K562 (cell line): ENCODE measurements around the gene ABCA13. TPM values are rescaled to one million over a fixed set of nuclear protein-coding genes. Genes with fewer than 3 reads are reported as not detected.

Experiments used
- ATF2 ChIP-seq: sonication (generic); formaldehyde crosslinking; IDR thresholded peaks from 2 replicates; pipeline ENCODE4 v1.8.1; 2022; ENCODE audit warnings: missing genetic modification reagents
- BRD9 ChIP-seq: fragments of 450-650 bp; IDR thresholded peaks from 2 replicates; pipeline ENCODE4 v1.6.1; 2018; ENCODE audit warnings: low read depth; ENCODE audit not compliant: partially characterized antibody
- HMG20A ChIP-seq: fragments of 450-650 bp; formaldehyde crosslinking; conservative IDR thresholded peaks from 2 replicates; pipeline ENCODE4 v1.4.0; 2020; ENCODE audit warnings: mild to moderate bottlenecking, mixed read lengths
- HNRNPK ChIP-seq: fragments of 200-400 bp; formaldehyde crosslinking; IDR thresholded peaks from one replicate; pipeline ENCODE4 v1.6.1; 2018; ENCODE audit warnings: mild to moderate bottlenecking, low read depth, low read length; ENCODE audit not compliant: poor library complexity, severe bottlenecking
- HNRNPL ChIP-seq: fragments of 200-400 bp; formaldehyde crosslinking; IDR thresholded peaks from 2 replicates; pipeline ENCODE4 v1.6.1; 2017; ENCODE audit warnings: low read depth, mild to moderate bottlenecking, low read length
- ID3 ChIP-seq, 2 experiments: fragments of 250-450 bp in 1 of 2; fragments of 450-650 bp in 1 of 2; sonication (Bioruptor Pico) in 1 of 2; IDR thresholded peaks; 2 replicates each; pipeline versions ENCODE4 v1.6.1 to v1.8.0; 2016 to 2021; ENCODE audit warnings: mild to moderate bottlenecking in 2 of 2, moderate library complexity in 2 of 2, missing compliant biosample characterization in 1 of 2, missing genetic modification characterization in 1 of 2
- IRF1 ChIP-seq: sonication (generic); formaldehyde crosslinking; IDR thresholded peaks from 2 replicates; pipeline ENCODE4 v1.8.0; 2022; ENCODE audit warnings: missing genetic modification reagents, mild to moderate bottlenecking, borderline replicate concordance
- KDM1A ChIP-seq, 2 experiments: fragments of 450-650 bp; IDR thresholded peaks; 2 replicates each; pipeline ENCODE4 v1.6.1; 2016; ENCODE audit warnings: mild to moderate bottlenecking in 2 of 2
- MTF1 ChIP-seq: fragments of 250-450 bp; sonication (Bioruptor Pico); IDR thresholded peaks from 2 replicates; pipeline ENCODE4 v1.9.0; 2021; ENCODE audit warnings: moderate library complexity, mild to moderate bottlenecking, inconsistent platforms, borderline replicate concordance
- RHOXF2B ChIP-seq: fragments of 250-450 bp; sonication (Bioruptor Pico); conservative IDR thresholded peaks from 2 replicates; pipeline ENCODE4 v1.5.1; 2021
- SIRT6 ChIP-seq: IDR thresholded peaks from one replicate; pipeline ENCODE4 v1.6.1; 2012; ENCODE audit warnings: low read depth, mild to moderate bottlenecking, control low read depth, inconsistent platforms, low read length, moderate library complexity
- ZNF121 ChIP-seq: sonication (generic); formaldehyde crosslinking; conservative IDR thresholded peaks from 2 replicates; pipeline ENCODE4 v1.8.0; 2022; ENCODE audit warnings: missing genetic modification reagents
- ZNF511 ChIP-seq: sonication (generic); formaldehyde crosslinking; IDR thresholded peaks from 2 replicates; pipeline ENCODE4 v1.8.0; 2022; ENCODE audit warnings: mild to moderate bottlenecking, missing genetic modification reagents
- ZNF518B ChIP-seq: fragments of 250-450 bp; sonication (Bioruptor Pico); IDR thresholded peaks from 2 replicates; pipeline ENCODE4 v1.5.0; 2021; ENCODE audit warnings: mild to moderate bottlenecking, moderate library complexity
- ZNF609 ChIP-seq: sonication (generic); formaldehyde crosslinking; IDR thresholded peaks from 2 replicates; pipeline ENCODE4 v1.8.1; 2023; ENCODE audit warnings: missing genetic modification reagents, mild to moderate bottlenecking, borderline replicate concordance
- polyA plus RNA-seq, 8 experiments: library from polyadenylated mRNA; depleted of rRNA in 4 of 8; stranded (reverse) in 5 of 8; unstranded in 3 of 8; fragments of >200 nt; fragmentation: Nextera tagmentation in 2 of 8; fragmentation: Illumina TruSeq in 1 of 8; extraction: Ambion mirVana in 2 of 8; extraction: Trizol in 1 of 8; gene quantifications; 2 replicates each; pipeline versions ENCODE4 v1.2.1 to v1.2.3, GENCODE V29; 2011 to 2014; ENCODE audit warnings: inconsistent platforms in 1 of 8, missing spikeins in 1 of 8
- total RNA-seq, 7 experiments: library from RNA; depleted of rRNA in 6 of 7; stranded (reverse); fragments of >200 nt in 6 of 7; fragmentation: Illumina TruSeq in 2 of 7; extraction: Trizol in 2 of 7; gene quantifications; 2 replicates each; pipeline versions ENCODE4 v1.2.1 to v1.2.3, GENCODE V29; 2011 to 2021; ENCODE audit warnings: low replicate concordance in 1 of 7

The ABCA13 gene
- total and polyA plus RNA-seq, 9 of the 15 experiments (the other 6 are each of a cell fraction or from before 2014, with no cell fraction given) = 0.14 to 1.5 (median 0.38) TPM

- TF ChIP-seq ZNF511 (no peak), HMG20A (CRISPR knock-in tag) (0 out of 2 replicates have a peak, but pooled peaks have one; percentile 32), ATF2 (CRISPR knock-in tag) (no peak), ZNF121 (CRISPR knock-in tag) (no peak), SIRT6 (no peak), MTF1 (CRISPR knock-in tag) (no peak), ID3 (CRISPR knock-in tag; IDR thresholded peaks at IDR 0.05) (no peak), ID3 (tag; IDR thresholded peaks at IDR 0.05) (no peak), BRD9 (no peak), ZNF609 (no peak), ZNF518B (no peak), KDM1A (IDR thresholded peaks at IDR 0.05) (no peak), IRF1 (CRISPR knock-in tag) (no peak), HNRNPK (no peak), HNRNPL (no peak), RHOXF2B (CRISPR knock-in tag) (no peak)
Measured at GRCh38 chr7:48643431-48644013, 472.3 kb downstream of the ABCA13 start (continued).
